Heart left ventricle (tissue), 16 donors: Measurements from ENCODE around the gene NMNAT3. TPM values are rescaled to one million over a fixed set of nuclear protein-coding genes. Genes with fewer than 3 reads are reported as not detected.

ENCODE experiments used
- ATAC-seq, 4 donors: fragments of 200-7000 bp; cut with Tn5 transposase; one replicate each; pipeline ENCODE4 v1.9.1; 2020 to 2022; ENCODE audit warnings: moderate library complexity in 4 of 4, mild to moderate bottlenecking in 3 of 4, moderate number of reproducible peaks in 1 of 4
- DNase-seq, 5 donors: peaks; one replicate each; pipeline ENCODE4 v3.0.0-alpha.2; 2020
- H3K27ac ChIP-seq, 12 donors: fragments of 200-600 bp; sonication (generic) in 4 of 12; one replicate each; pipeline versions ENCODE4 v1.5.0 to v1.8.0; 2016 to 2022; ENCODE audit warnings: mild to moderate bottlenecking in 2 of 12
- H3K27me3 ChIP-seq, 9 donors: fragments of 200-600 bp; sonication (generic) in 2 of 9; one replicate each; pipeline versions ENCODE4 v1.5.1 to v1.8.0; 2016 to 2022; ENCODE audit warnings: mild to moderate bottlenecking in 3 of 9
- H3K36me3 ChIP-seq, 9 donors: fragments of 200-600 bp; sonication (generic) in 2 of 9; one replicate each; pipeline versions ENCODE4 v1.5.0 to v1.8.0; 2018 to 2022; ENCODE audit warnings: mild to moderate bottlenecking in 2 of 9
- H3K4me1 ChIP-seq, 12 donors: fragments of 200-600 bp; sonication (generic) in 4 of 12; one replicate each; pipeline versions ENCODE4 v1.5.0 to v1.8.0; 2016 to 2022; ENCODE audit warnings: mild to moderate bottlenecking in 3 of 12
- H3K4me3 ChIP-seq, 12 donors: fragments of 200-600 bp; sonication (generic) in 4 of 12; one replicate each; pipeline versions ENCODE4 v1.5.0 to v1.8.0; 2017 to 2022; ENCODE audit warnings: mild to moderate bottlenecking in 9 of 12, moderate library complexity in 4 of 12
- H3K9me3 ChIP-seq, 12 donors: fragments of 200-600 bp; sonication (generic) in 4 of 12; one replicate each; pipeline versions ENCODE4 v1.5.0 to v1.8.0; 2016 to 2022; ENCODE audit warnings: mild to moderate bottlenecking in 1 of 12
- POLR2A ChIP-seq, 2 donors: fragments of 450-650 bp; IDR thresholded peaks; one replicate each; pipeline ENCODE4 v1.6.1; 2017; ENCODE audit warnings: antibody characterized with exemption in 2 of 2, mild to moderate bottlenecking in 2 of 2, moderate library complexity in 2 of 2
- WGBS, 4 donors: extraction: QIAGEN DNeasy Blood & Tissue Kit in 2 of 4; methylation state at CpG; one replicate each; pipeline versions ENCODE4 v1.1.5 to v1.1.7; 2013 to 2018; 5-methylcytosine and 5-hydroxymethylcytosine counted together
- intact Hi-C, 10 donors: fragments of 100-400 bp; cut with DNase I; formaldehyde crosslinking; loops; one replicate each; pipeline versions ENCODE4 v1.11.1 to v1.14.2; 2022
- polyA plus RNA-seq, 2 donors: library from polyadenylated mRNA; stranded (reverse); fragments of 200-250 nt; gene quantifications; one replicate each; pipeline ENCODE4 v1.2.3, GENCODE V29; 2013
- total RNA-seq, 9 donors: library from RNA; depleted of rRNA in 2 of 9; stranded (reverse); fragments of >200 nt in 2 of 9; fragmentation: NEBNext Ultra II Directional in 3 of 9; extraction: Animal tissue kit (Norgen Biotek cat#: 25700) in 3 of 9; gene quantifications; one replicate each; pipeline versions ENCODE4 v1.1.0 to v1.2.4, GENCODE V29; 2016 to 2023
- TF ChIP-seq, protein P1 (sequence below), 12 donors: fragments of 200-600 bp; sonication (generic) in 4 of 12; IDR thresholded peaks; one replicate each; pipeline versions ENCODE4 v1.5.0 to v1.8.0; 2018 to 2022; ENCODE audit warnings: antibody characterized with exemption in 12 of 12, mild to moderate bottlenecking in 5 of 12
- donor health status: ischemic (EF 13 %, LVEDD 7.1; RV severe dilation, severe dysfunction).
- donor health status: healthy with polysubstance abuse.
- donor health status: DM: no; HTN: yes; CAD: no.
- donor health status: DM: no; HTN: no; CAD: no.
- donor health status: ischemic (EF 25% LVEDD 6.9; RV normal size, moderate dysfunction).
- donor health status: ischemic (EF 25% LVEDD 5.7; RV mildly dilated, moderate dysfunction).
- donor health status: healthy.
- donor health status: DM: yes; HTN: yes; CAD: no.
- donor health status: ischemic (EF 35%, LVEDD 5.7; RV mildly dilated, moderate dysfunction).
- donor health status: nonischemic (EF 11% LVEDD 7.7; RV severe dilation, severe dysfunction).
- donor health status: DM: yes; HTN: yes; CAD: no.
- donor health status: PGD.
- donor health status: ischemic (EF 29% LVEDD 5.4; RV normal size, mild dysfunction).
- donor health status: nonischemic (EF 23%, LVEDD 6.1; RV moderate dilation, normal function).

Gene NMNAT3
- total and polyA plus RNA-seq, 11 donors, result 6.5 to 15.4 (median 11.0) TPM

DNA sequence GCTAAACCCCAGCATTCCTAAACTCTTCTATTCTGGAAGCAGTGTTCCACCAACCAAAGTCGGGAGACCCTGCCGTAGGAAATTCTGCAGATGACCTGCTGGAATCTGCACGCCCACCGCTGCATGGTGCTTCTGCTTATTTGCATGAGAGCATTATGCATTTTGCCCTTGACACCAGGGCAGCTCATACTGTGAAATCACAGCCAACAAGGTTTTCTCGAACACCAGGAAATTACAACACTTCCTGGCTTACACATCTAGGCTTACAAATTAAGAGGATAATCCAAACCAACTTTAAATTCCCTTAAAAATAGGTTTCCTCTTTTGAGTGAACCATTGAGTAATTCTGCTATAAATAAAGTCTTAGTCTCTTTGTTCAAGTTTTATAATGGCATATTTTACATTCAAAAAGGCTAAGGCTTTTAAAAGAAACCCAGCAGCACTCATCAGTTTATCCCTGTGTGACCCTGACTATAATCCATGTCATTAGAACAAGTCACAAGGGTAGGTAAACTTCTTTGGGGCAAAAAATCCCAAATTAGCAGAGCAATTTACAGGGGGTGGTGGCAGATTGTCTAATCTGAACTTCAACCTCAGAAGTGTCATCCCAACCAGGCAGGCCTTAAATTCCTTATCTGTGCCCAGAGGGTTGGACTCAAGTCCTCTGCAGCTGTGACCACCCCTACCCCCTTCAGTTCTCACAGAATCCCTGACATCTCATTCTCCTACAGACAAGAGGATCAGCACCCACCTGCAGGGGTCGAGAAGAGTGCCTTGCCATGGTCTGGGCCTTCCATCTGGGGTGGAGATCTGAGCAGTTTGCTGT lies 104.7 kb downstream of the NMNAT3 start:
- H3K27ac ChIP-seq, result peak overlapping the region in 1 of 12 donors; percentile 12
- H3K36me3 ChIP-seq, result peaks cover 0 to 10% (median 0%) of the 10 kb centered on the region in 9 donors
- ATAC-seq (peak in 3 of 4 donors; percentile 55 to 68 (median 59)), DNase-seq (no peak)
- H3K4me3 ChIP-seq, result no peak overlapping the region
- H3K27me3 ChIP-seq, result no peaks in the 10 kb centered on the region
- H3K4me1 ChIP-seq, result peaks cover 2 to 36% (median 19%) of the 10 kb centered on the region in 12 donors
- H3K9me3 ChIP-seq, result no peaks in the 10 kb centered on the region
- 40 to 66% (median 59%) methylated on average over 6 of the region's 6 CpGs for WGBS, 4 donors
- TF ChIP-seq POLR2A (IDR thresholded peaks at IDR 0.05), result no peak
- TF ChIP-seq, protein P1, sequence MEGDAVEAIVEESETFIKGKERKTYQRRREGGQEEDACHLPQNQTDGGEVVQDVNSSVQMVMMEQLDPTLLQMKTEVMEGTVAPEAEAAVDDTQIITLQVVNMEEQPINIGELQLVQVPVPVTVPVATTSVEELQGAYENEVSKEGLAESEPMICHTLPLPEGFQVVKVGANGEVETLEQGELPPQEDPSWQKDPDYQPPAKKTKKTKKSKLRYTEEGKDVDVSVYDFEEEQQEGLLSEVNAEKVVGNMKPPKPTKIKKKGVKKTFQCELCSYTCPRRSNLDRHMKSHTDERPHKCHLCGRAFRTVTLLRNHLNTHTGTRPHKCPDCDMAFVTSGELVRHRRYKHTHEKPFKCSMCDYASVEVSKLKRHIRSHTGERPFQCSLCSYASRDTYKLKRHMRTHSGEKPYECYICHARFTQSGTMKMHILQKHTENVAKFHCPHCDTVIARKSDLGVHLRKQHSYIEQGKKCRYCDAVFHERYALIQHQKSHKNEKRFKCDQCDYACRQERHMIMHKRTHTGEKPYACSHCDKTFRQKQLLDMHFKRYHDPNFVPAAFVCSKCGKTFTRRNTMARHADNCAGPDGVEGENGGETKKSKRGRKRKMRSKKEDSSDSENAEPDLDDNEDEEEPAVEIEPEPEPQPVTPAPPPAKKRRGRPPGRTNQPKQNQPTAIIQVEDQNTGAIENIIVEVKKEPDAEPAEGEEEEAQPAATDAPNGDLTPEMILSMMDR (IDR thresholded peaks at IDR 0.05), result no peak
- intact Hi-C loops, result no loop called here

DNA sequence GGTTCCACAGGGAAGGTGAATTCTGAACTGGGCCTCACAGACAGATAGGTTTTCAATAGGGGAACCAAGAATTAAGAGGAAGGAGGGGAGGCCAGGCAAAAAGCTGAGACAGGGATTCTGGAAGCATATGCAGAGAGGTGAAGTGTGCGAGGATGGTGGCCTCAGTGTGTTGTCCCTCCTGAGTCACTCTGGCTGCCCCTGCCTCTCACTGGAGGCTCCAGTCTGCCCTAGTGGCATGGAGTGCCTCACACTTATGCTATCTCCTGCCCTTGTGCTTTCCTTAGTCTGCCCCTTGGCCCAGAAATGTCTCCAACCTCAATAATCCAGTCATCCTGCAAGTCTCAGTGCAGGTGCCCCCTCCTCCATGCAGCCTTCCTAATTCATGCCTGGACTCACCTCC lies 106.1 kb downstream of the NMNAT3 start:
- Histone ChIP-seq H3K9me3 (no peaks in the 10 kb centered on the region), H3K27me3 (no peaks in the 10 kb centered on the region), H3K36me3 (peaks cover 0 to 7% (median 0%) of the 10 kb centered on the region in 9 donors), H3K4me3 (no peak overlapping the region), H3K27ac (no peak overlapping the region), H3K4me1 (peaks cover 2 to 36% (median 19%) of the 10 kb centered on the region in 12 donors)
- no peak for DNase-seq
- 83 to 97% (median 91%) methylated on average over 1 of the region's 1 CpG for WGBS, 4 donors
- ATAC-seq, result no peak
- intact Hi-C loops, result no loop called here
- TF ChIP-seq POLR2A (IDR thresholded peaks at IDR 0.05), result no peak

- no peak overlapping the region for H3K27ac ChIP-seq
- intact Hi-C loops, result loop anchor here in 4 of 10 donors (5.0 kb wide), 3 partner anchors 42 to 137 kb away; no protein-coding TSS in a partner anchor
- WGBS, 4 donors, result 76 to 86% (median 83%) methylated on average over 5 of the region's 5 CpGs
- DNase-seq (no peak), ATAC-seq (peak in 2 of 4 donors; percentile 36 to 60)
- H3K27me3 ChIP-seq, result no peaks in the 10 kb centered on the region
- H3K36me3 ChIP-seq, result peaks cover 0 to 5% (median 0%) of the 10 kb centered on the region in 9 donors
- H3K4me3 ChIP-seq, result no peak overlapping the region
- no peaks in the 10 kb centered on the region for H3K4me1 ChIP-seq
- H3K9me3 ChIP-seq, result no peaks in the 10 kb centered on the region
- TF ChIP-seq, protein P1 (IDR thresholded peaks at IDR 0.05), result peak in 8 of 12 donors; percentile 8 to 38 (median 26)
- no peak for TF ChIP-seq POLR2A (IDR thresholded peaks at IDR 0.05)
These were observed 113.4 kb downstream of the NMNAT3 start for GRCh38 chr3:139564294-139564861.

DNA sequence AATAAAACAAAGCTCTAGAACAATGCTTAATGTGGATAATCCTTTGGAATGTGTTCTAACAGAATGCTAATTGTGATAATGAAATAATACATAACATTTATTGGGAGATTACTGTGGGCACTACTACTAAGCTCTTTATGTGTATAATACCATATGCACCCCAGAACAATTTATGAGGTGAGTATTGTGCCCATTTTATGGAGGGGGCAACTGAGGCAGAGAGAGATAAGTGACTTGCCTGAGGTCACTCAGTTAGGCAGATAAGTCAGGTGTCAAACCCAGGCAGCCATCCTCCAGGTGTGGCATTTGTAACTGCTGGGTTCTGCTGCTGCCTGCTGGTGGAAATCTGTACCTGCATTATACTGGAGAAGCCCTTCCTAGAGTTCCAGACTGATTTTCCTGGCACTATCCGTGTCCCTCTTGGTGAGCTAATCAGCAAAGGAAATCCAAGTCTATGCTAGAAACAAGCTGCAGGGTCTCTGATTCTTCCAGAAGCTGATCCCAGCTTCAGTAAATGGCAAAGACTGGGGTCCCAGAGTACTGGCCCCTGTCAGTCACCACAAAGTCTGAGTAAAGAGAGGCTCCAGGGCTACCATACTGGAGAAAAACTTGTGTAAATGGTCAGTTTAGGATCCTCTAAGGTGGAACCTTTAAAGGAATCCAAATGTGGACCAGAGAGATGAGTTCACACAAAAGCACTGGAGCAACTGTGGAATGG lies 115.7 kb downstream of the NMNAT3 start:
- H3K9me3 ChIP-seq, result no peaks in the 10 kb centered on the region
- TF ChIP-seq, protein P1 (IDR thresholded peaks at IDR 0.05), result peak; percentile 45 to 75 (median 62)
- TF ChIP-seq POLR2A (IDR thresholded peaks at IDR 0.05), result no peak
- H3K4me1 ChIP-seq, result no peaks in the 10 kb centered on the region
- H3K36me3 ChIP-seq, result peaks cover 0 to 9% (median 0%) of the 10 kb centered on the region in 9 donors
- H3K4me3 ChIP-seq, result no peak overlapping the region
- intact Hi-C loops, result loop anchor here (1.0 to 5.0 kb wide), 7 partner anchors 23 to 135 kb away; partner anchors contain the start of gene RBP1 (in 1 of the 10)
- no peak overlapping the region for H3K27ac ChIP-seq
- DNase-seq, result peak in 2 of 5 donors; percentile 25 to 36
- WGBS, 4 donors, result 16 to 38% (median 26%) methylated on average over 1 of the region's 1 CpG
- H3K27me3 ChIP-seq, result no peaks in the 10 kb centered on the region
- ATAC-seq, result peak; percentile 71 to 82 (median 74)
